ENCODE results near the gene NTN3. TPM values are rescaled to one million over a fixed set of nuclear protein-coding genes. Genes with fewer than 3 reads are reported as not detected.

Gene NTN3
- polyA plus RNA-seq, 2 of the 4 experiments (the other 2 are of a cell fraction): not detected

- ATAC-seq: no peak
- TF ChIP-seq CTCF (IDR thresholded peaks at IDR 0.05) (no peak), SREBF2 (IDR thresholded peaks at IDR 0.05) (no peak), TFCP2L1 (CRISPR knock-in tag; IDR thresholded peaks at IDR 0.05) (no peak), MAX (IDR thresholded peaks at IDR 0.05) (no peak), MAFK (IDR thresholded peaks at IDR 0.05; ENCODE audit: partially characterized antibody) (no peak), POLR2A (IDR thresholded peaks at IDR 0.05; ENCODE audit: low read length) (no peak), EHMT2 (IDR thresholded peaks at IDR 0.05; ENCODE audit: low read depth) (no peak), ZFP36 (IDR thresholded peaks at IDR 0.05; ENCODE audit: borderline replicate concordance, partially characterized antibody) (no peak), HOXA7 (CRISPR knock-in tag; IDR thresholded peaks at IDR 0.05) (no peak)
- no peak for DNase-seq (ENCODE audit: low read depth in 1 of 2, low spot score in 1 of 2)
- ChIA-PET POLR2A (no interaction called here), CTCF (interaction anchor here (0.9 to 8.5 kb wide), 5 partner anchors 20 to 263 kb away, joined by 3 to 40 read pairs (median 3); partner anchors contain the start of gene ABCA3)
- Histone ChIP-seq H3K4me3 (no peak overlapping the region), H3K4me2 (no peak overlapping the region), H3K27ac (no peak overlapping the region), H3K4me1 (peaks cover 13% of the 10 kb centered on the region; the same call in 1 of the 3 replicates), H3K9me3 (no peaks in the 10 kb centered on the region)
- FAIRE-seq: no peak
- WGBS (ENCODE audit: missing lambda C conversion rate): 87% methylated on average over 14 of the region's 23 CpGs
Observed at GRCh38 chr16:2462031-2462866, 8.8 kb upstream of the NTN3 start.

- Histone ChIP-seq H3K4me2 (no peak overlapping the region), H3K27ac (no peak overlapping the region), H3K9me3 (no peaks in the 10 kb centered on the region), H3K4me1 (peaks cover 26% of the 10 kb centered on the region), H3K4me3 (no peak overlapping the region)
- ChIA-PET CTCF (no interaction called here), POLR2A (interaction anchor here (0.7 kb wide), 1 partner anchor 38 kb away, joined by 4 read pairs; no protein-coding TSS in a partner anchor)
- WGBS (ENCODE audit: missing lambda C conversion rate): 88% methylated on average over 6 of the region's 12 CpGs
- DNase-seq (ENCODE audit: low read depth in 1 of 2, low spot score in 1 of 2) (no peak), ATAC-seq (no peak), FAIRE-seq (no peak)
- TF ChIP-seq CBX2 (IDR thresholded peaks at IDR 0.05; ENCODE audit: borderline replicate concordance, low read depth) (no peak), MYC (IDR thresholded peaks at IDR 0.05; ENCODE audit: borderline replicate concordance, low read length) (no peak), CBX8 (IDR thresholded peaks at IDR 0.05) (no peak), EP300 (IDR thresholded peaks at IDR 0.05) (no peak), HMGXB4 (CRISPR knock-in tag; IDR thresholded peaks at IDR 0.05; ENCODE audit: borderline replicate concordance) (no peak), SMC3 (IDR thresholded peaks at IDR 0.05) (no peak), HOXB13 (CRISPR knock-in tag; IDR thresholded peaks at IDR 0.05; ENCODE audit: low read depth) (no peak), HES2 (IDR thresholded peaks at IDR 0.05) (no peak), BCL3 (IDR thresholded peaks at IDR 0.05) (no peak), JUNB (IDR thresholded peaks at IDR 0.05) (no peak), MAX (IDR thresholded peaks at IDR 0.05) (no peak), GATA3 (IDR thresholded peaks at IDR 0.05; ENCODE audit: borderline replicate concordance) (no peak), RARB (CRISPR knock-in tag; IDR thresholded peaks at IDR 0.05) (no peak), CEBPB (IDR thresholded peaks at IDR 0.05) (no peak), CTCF (IDR thresholded peaks at IDR 0.05) (no peak), MAZ (IDR thresholded peaks at IDR 0.05; ENCODE audit: borderline replicate concordance, low read depth, low read length) (no peak)
Observed at GRCh38 chr16:2464333-2464732, 6.8 kb upstream of the NTN3 start.

Data from A549 (cell line).